GM12891 (cell line): Measurements from ENCODE around the gene TMEM14C.

Experiments used
- PAX5 ChIP-seq: IDR thresholded peaks from 2 replicates; pipeline ENCODE4 v1.6.1; 2011; ENCODE audit warnings: low read length, moderate library complexity, mild to moderate bottlenecking; ENCODE audit not compliant: insufficient read depth, severe bottlenecking
- TAF1 ChIP-seq: IDR thresholded peaks from 2 replicates; pipeline ENCODE4 v1.6.1; 2011; ENCODE audit warnings: low read depth, low read length, control low read depth

GRCh38 chr6:10678456-10678855 lies 44.4 kb upstream of the TMEM14C start:
- TF ChIP-seq PAX5 (no peak), TAF1 (no peak)
